HUES64 (cell line): ENCODE measurements around the gene ZNF280A.
A peak's percentile ranks its signal among the peaks of the same experiment; 100 is the strongest.
"Not testable (repeated sequence)": the region's sequence is repeated elsewhere in the genome, so short reads cannot be mapped to it uniquely, and the experiment has no call there.

Experiments used
- H3K27ac ChIP-seq: 2 replicates; pipeline ENCODE4 v1.7.0; 2013; ENCODE audit warnings: low read depth, low read length, inconsistent platforms
- H3K27me3 ChIP-seq: 2 replicates; pipeline ENCODE4 v1.6.1; 2013; ENCODE audit warnings: mild to moderate bottlenecking, low read length; ENCODE audit not compliant: insufficient read depth
- H3K36me3 ChIP-seq: 2 replicates; pipeline ENCODE4 v1.6.1; 2013; ENCODE audit warnings: mild to moderate bottlenecking, low read length; ENCODE audit not compliant: insufficient read depth
- H3K4me1 ChIP-seq: 2 replicates; pipeline ENCODE4 v1.6.1; 2013; ENCODE audit warnings: mild to moderate bottlenecking, low read length, moderate library complexity; ENCODE audit not compliant: insufficient read depth
- H3K4me3 ChIP-seq: 2 replicates; pipeline ENCODE4 v1.5.1; 2013; ENCODE audit warnings: mild to moderate bottlenecking, low read length, moderate library complexity
- H3K9ac ChIP-seq: 2 replicates; pipeline ENCODE4 v1.6.1; 2013; ENCODE audit warnings: mild to moderate bottlenecking, low read depth, low read length
- H3K9me3 ChIP-seq: 2 replicates; pipeline ENCODE4 v1.6.1; 2013; ENCODE audit warnings: low read depth, low read length; ENCODE audit not compliant: insufficient read depth
- WGBS: fragments of 150-250, 120-280 bp; methylation state at CpG from one replicate; pipeline ENCODE4 v1.1.7; 2013; ENCODE audit warnings: missing lambda C conversion rate; 5-methylcytosine and 5-hydroxymethylcytosine counted together

Gene ZNF280A

GRCh38 chr22:22526125-22526912 is 6.2 kb upstream of the ZNF280A start:
- 90% methylated on average over 4 of the region's 4 CpGs for WGBS
- H3K27me3 ChIP-seq, result peaks cover 33% of the 10 kb centered on the region
- H3K9ac ChIP-seq, result no peak overlapping the region
- H3K36me3 ChIP-seq, result no peaks in the 10 kb centered on the region
- H3K27ac ChIP-seq, result no peak overlapping the region
- H3K4me1 ChIP-seq, result no peaks in the 10 kb centered on the region
- no peaks in the 10 kb centered on the region for H3K9me3 ChIP-seq
- H3K4me3 ChIP-seq, result no peak overlapping the region

GRCh38 chr22:22523494-22523893 is 3.4 kb upstream of the ZNF280A start:
- no peaks in the 10 kb centered on the region for H3K9me3 ChIP-seq
- no peaks in the 10 kb centered on the region for H3K36me3 ChIP-seq
- no peak overlapping the region for H3K4me3 ChIP-seq
- no peak overlapping the region for H3K9ac ChIP-seq
- H3K27me3 ChIP-seq, result peaks cover 32% of the 10 kb centered on the region
- peaks cover 10% of the 10 kb centered on the region; the same call in 1 of the 2 replicates for H3K4me1 ChIP-seq
- 95% methylated on average over 6 of the region's 6 CpGs for WGBS
- no peak overlapping the region for H3K27ac ChIP-seq

GRCh38 chr22:22521631-22522030 is 1.6 kb upstream of the ZNF280A start:
- H3K36me3 ChIP-seq, result no peaks in the 10 kb centered on the region
- 94% methylated on average over 8 of the region's 8 CpGs for WGBS
- H3K4me3 ChIP-seq, result no peak overlapping the region
- no peak overlapping the region for H3K9ac ChIP-seq
- no peaks in the 10 kb centered on the region for H3K9me3 ChIP-seq
- peaks cover 10% of the 10 kb centered on the region; the same call in 1 of the 2 replicates for H3K4me1 ChIP-seq
- peaks cover 41% of the 10 kb centered on the region for H3K27me3 ChIP-seq
- H3K27ac ChIP-seq, result no peak overlapping the region

- Histone ChIP-seq H3K36me3 (no peaks in the 10 kb centered on the region), H3K27ac (no peak overlapping the region), H3K9me3 (no peaks in the 10 kb centered on the region), H3K9ac (no peak overlapping the region), H3K4me3 (no peak overlapping the region), H3K27me3 (peaks cover 37% of the 10 kb centered on the region), H3K4me1 (peaks cover 10% of the 10 kb centered on the region; the same call in 1 of the 2 replicates)
- WGBS, result 84% methylated on average over 12 of the region's 12 CpGs
Measured at GRCh38 chr22:22520667-22521602, 865 bp upstream of the ZNF280A start.

- Histone ChIP-seq H3K36me3 (no peaks in the 10 kb centered on the region), H3K4me3 (peak overlapping the region; percentile 41; the same call in 1 of the 2 replicates), H3K9ac (no peak overlapping the region; the same call in 1 of the 2 replicates), H3K9me3 (no peaks in the 10 kb centered on the region), H3K27ac (no peak overlapping the region), H3K27me3 (peaks cover 41% of the 10 kb centered on the region), H3K4me1 (peaks cover 10% of the 10 kb centered on the region; the same call in 1 of the 2 replicates)
- 81% methylated on average over 5 of the region's 5 CpGs for WGBS
Measured at GRCh38 chr22:22519591-22519990, 479 bp downstream of the ZNF280A start.

- H3K27ac ChIP-seq, result no peak overlapping the region
- WGBS, result 92% methylated on average over 3 of the region's 4 CpGs
- H3K9ac ChIP-seq, result no peak overlapping the region
- H3K9me3 ChIP-seq, result no peaks in the 10 kb centered on the region
- H3K4me3 ChIP-seq, result no peak overlapping the region
- H3K4me1 ChIP-seq, result peaks cover 10% of the 10 kb centered on the region; the same call in 1 of the 2 replicates
- H3K36me3 ChIP-seq, result no peaks in the 10 kb centered on the region
- peaks cover 48% of the 10 kb centered on the region for H3K27me3 ChIP-seq
Measured at GRCh38 chr22:22516992-22517391, 3.1 kb downstream of the ZNF280A start.

GRCh38 chr22:22515890-22516289 is 4.2 kb downstream of the ZNF280A start:
- Histone ChIP-seq H3K9ac (no peak overlapping the region), H3K4me1 (peaks cover 10% of the 10 kb centered on the region; the same call in 1 of the 2 replicates), H3K27ac (no peak overlapping the region), H3K9me3 (0 out of 2 replicates have a peak, but pooled peaks cover 2% of the 10 kb centered on the region), H3K36me3 (no peaks in the 10 kb centered on the region), H3K4me3 (no peak overlapping the region), H3K27me3 (peaks cover 56% of the 10 kb centered on the region)

- not testable (repeated sequence) for H3K4me3 ChIP-seq, H3K4me1 ChIP-seq, H3K9ac ChIP-seq, H3K36me3 ChIP-seq, H3K27ac ChIP-seq
- 71% methylated on average over 6 of the region's 8 CpGs for WGBS
- H3K9me3 ChIP-seq, result peaks cover 11% of the 10 kb centered on the region; the same call in 1 of the 2 replicates
- peaks cover 54% of the 10 kb centered on the region for H3K27me3 ChIP-seq
Measured at GRCh38 chr22:22514431-22514830, 5.6 kb downstream of the ZNF280A start.

- H3K4me1 ChIP-seq, result no peaks in the 10 kb centered on the region
- H3K27me3 ChIP-seq, result peaks cover 53% of the 10 kb centered on the region
- H3K9ac ChIP-seq, result no peak overlapping the region
- peaks cover 17% of the 10 kb centered on the region for H3K9me3 ChIP-seq
- no peaks in the 10 kb centered on the region for H3K36me3 ChIP-seq
- H3K27ac ChIP-seq, result no peak overlapping the region
- no peak overlapping the region for H3K4me3 ChIP-seq
- 96% methylated on average over 2 of the region's 2 CpGs for WGBS
Measured at GRCh38 chr22:22513619-22514018, 6.5 kb downstream of the ZNF280A start.

- no peaks in the 10 kb centered on the region for H3K4me1 ChIP-seq
- no peak overlapping the region for H3K4me3 ChIP-seq
- WGBS, result 91% methylated on average over 5 of the region's 5 CpGs
- no peak overlapping the region for H3K27ac ChIP-seq
- H3K27me3 ChIP-seq, result peaks cover 54% of the 10 kb centered on the region
- no peak overlapping the region for H3K9ac ChIP-seq
- no peaks in the 10 kb centered on the region for H3K36me3 ChIP-seq
- H3K9me3 ChIP-seq, result peaks cover 17% of the 10 kb centered on the region
Measured at GRCh38 chr22:22512951-22513350, 7.1 kb downstream of the ZNF280A start.

- not testable (repeated sequence) for H3K27ac ChIP-seq, H3K4me1 ChIP-seq, H3K4me3 ChIP-seq, H3K9ac ChIP-seq
- 95% methylated on average over 5 of the region's 7 CpGs for WGBS
- H3K9me3 ChIP-seq, result peaks cover 17% of the 10 kb centered on the region
- peaks cover 51% of the 10 kb centered on the region for H3K27me3 ChIP-seq
- peaks cover 16% of the 10 kb centered on the region for H3K36me3 ChIP-seq
Measured at GRCh38 chr22:22510833-22511232, 9.2 kb downstream of the ZNF280A start.
